SJCRH30 (cell line): ENCODE measurements around the gene RAP1A. TPM values are rescaled to one million over a fixed set of nuclear protein-coding genes. Genes with fewer than 3 reads are reported as not detected.
"Not testable (repeated sequence)": the region's sequence is repeated elsewhere in the genome, so short reads cannot be mapped to it uniquely, and the experiment has no call there.

Source experiments
- DNase-seq, 2 experiments: peaks; one replicate each; pipeline ENCODE4 v3.0.0-alpha.2; 2015 to 2020
- H3K27ac ChIP-seq: fragments of 250-450 bp; sonication (Bioruptor Pico); 2 replicates; pipeline ENCODE4 v1.5.1; 2020; ENCODE audit warnings: mild to moderate bottlenecking, moderate library complexity
- H3K27me3 ChIP-seq: fragments of 250-450 bp; sonication (Bioruptor Pico); 2 replicates; pipeline ENCODE4 v1.5.1; 2020; ENCODE audit warnings: mild to moderate bottlenecking, moderate library complexity
- H3K36me3 ChIP-seq: fragments of 250-450 bp; sonication (Bioruptor Pico); 2 replicates; pipeline ENCODE4 v1.5.1; 2020; ENCODE audit warnings: mild to moderate bottlenecking, moderate library complexity
- H3K4me1 ChIP-seq: fragments of 250-450 bp; sonication (Bioruptor Pico); 2 replicates; pipeline ENCODE4 v1.5.1; 2020; ENCODE audit warnings: mild to moderate bottlenecking, moderate library complexity
- H3K4me3 ChIP-seq: fragments of 250-450 bp; sonication (Bioruptor Pico); 2 replicates; pipeline ENCODE4 v1.5.1; 2020; ENCODE audit warnings: mild to moderate bottlenecking, moderate library complexity
- H3K9me3 ChIP-seq: fragments of 250-450 bp; sonication (Bioruptor Pico); replicated peaks from 2 replicates; pipeline ENCODE4 v1.5.1; 2020; ENCODE audit warnings: mild to moderate bottlenecking, moderate library complexity
- total RNA-seq: library from RNA; depleted of rRNA; stranded (reverse); fragments of >200 nt; shearing (Covaris generic); gene quantifications from 2 replicates; pipeline ENCODE4 v1.2.3, GENCODE V29; 2014

RAP1A gene
- total RNA-seq, 1 experiment from 2014 or later, result 39.0 TPM

DNA sequence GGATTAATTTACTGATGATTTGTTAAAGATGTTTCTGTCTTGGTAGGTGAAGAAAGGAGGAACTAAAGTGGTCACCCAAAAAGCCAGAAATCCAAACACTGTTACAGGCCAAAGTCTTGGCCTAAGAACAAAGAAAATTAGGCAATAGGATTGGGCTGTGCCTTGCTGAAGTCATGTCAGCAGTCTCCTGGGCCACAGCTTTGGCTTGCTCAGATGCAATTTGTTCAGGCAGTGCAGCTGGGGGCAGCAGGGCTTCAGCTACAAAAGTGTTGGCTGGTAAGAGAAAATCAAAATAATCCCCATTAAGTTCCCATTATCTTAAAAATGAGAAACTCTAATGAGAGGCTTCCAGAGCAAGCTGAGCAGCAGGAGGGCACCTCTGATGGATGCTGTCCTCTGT, 14.0 kb upstream of the RAP1A start:
- H3K27me3 ChIP-seq, result no peaks in the 10 kb centered on the region; the same call in 1 of the 2 replicates
- H3K36me3 ChIP-seq, result no peaks in the 10 kb centered on the region
- H3K4me3 ChIP-seq, result no peak overlapping the region
- H3K27ac ChIP-seq, result no peak overlapping the region
- no peak for DNase-seq
- peaks cover 6% of the 10 kb centered on the region; the same call in 1 of the 2 replicates for H3K9me3 ChIP-seq
- H3K4me1 ChIP-seq, result no peaks in the 10 kb centered on the region

- not testable (repeated sequence) for H3K9me3 ChIP-seq, H3K4me1 ChIP-seq, DNase-seq, H3K4me3 ChIP-seq, H3K27ac ChIP-seq, H3K36me3 ChIP-seq, H3K27me3 ChIP-seq
Measured at GRCh38 chr1:111606457-111607215, 13.0 kb upstream of the RAP1A start.

- not testable (repeated sequence) for H3K27me3 ChIP-seq, DNase-seq, H3K36me3 ChIP-seq, H3K9me3 ChIP-seq, H3K4me1 ChIP-seq, H3K4me3 ChIP-seq, H3K27ac ChIP-seq
Measured at GRCh38 chr1:111608528-111608927, 11.1 kb upstream of the RAP1A start.

GRCh38 chr1:111611986-111612385, 7.6 kb upstream of the RAP1A start:
- no peaks in the 10 kb centered on the region for H3K27me3 ChIP-seq
- H3K4me3 ChIP-seq, result no peak overlapping the region
- H3K4me1 ChIP-seq, result no peaks in the 10 kb centered on the region
- no peaks in the 10 kb centered on the region for H3K9me3 ChIP-seq
- DNase-seq, result no peak
- H3K27ac ChIP-seq, result no peak overlapping the region
- no peaks in the 10 kb centered on the region for H3K36me3 ChIP-seq

- no peak for DNase-seq
Measured at GRCh38 chr1:111615870-111616715, 3.5 kb upstream of the RAP1A start.

DNA sequence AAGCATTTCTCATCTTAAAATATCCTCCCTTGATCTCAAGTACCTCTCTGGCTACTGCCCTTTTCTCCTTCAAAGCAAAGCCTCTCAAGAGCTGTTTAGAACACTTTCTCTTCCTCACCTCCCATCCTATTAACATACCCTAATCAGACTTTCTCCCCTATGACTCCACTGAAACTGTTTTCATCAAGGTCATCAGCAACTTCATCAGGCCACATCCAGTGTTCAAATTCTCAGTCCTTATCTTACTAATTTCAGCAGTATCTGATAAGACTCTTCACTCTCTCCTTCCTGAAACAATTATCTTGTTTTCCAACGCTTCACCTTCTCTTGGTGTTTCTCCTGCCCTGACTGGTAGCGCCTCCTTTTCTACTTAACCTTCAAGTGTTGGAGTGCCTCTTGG, 1.5 kb upstream of the RAP1A start:
- H3K27me3 ChIP-seq, result no peaks in the 10 kb centered on the region
- no peaks in the 10 kb centered on the region for H3K36me3 ChIP-seq

More at GRCh38 chr1:111615870-111616715, 3.5 kb upstream of the RAP1A start:
- H3K27ac ChIP-seq, result no peak overlapping the region
- no peaks in the 10 kb centered on the region for H3K9me3 ChIP-seq
- H3K4me1 ChIP-seq, result peaks cover 5% of the 10 kb centered on the region; the same call in 1 of the 2 replicates
- H3K36me3 ChIP-seq, result no peaks in the 10 kb centered on the region
- no peak overlapping the region for H3K4me3 ChIP-seq
- H3K27me3 ChIP-seq, result no peaks in the 10 kb centered on the region

GRCh38 chr1:111618961-111619634, 491 bp upstream of the RAP1A start:
- no peak overlapping the region for H3K27ac ChIP-seq
- DNase-seq, result no peak

More for the DNA sequence above, 1.5 kb upstream of the RAP1A start:
- Histone ChIP-seq H3K4me1 (peaks cover 9% of the 10 kb centered on the region; the same call in 1 of the 2 replicates), H3K27ac (no peak overlapping the region), H3K9me3 (no peaks in the 10 kb centered on the region), H3K4me3 (no peak overlapping the region)
- no peak for DNase-seq

GRCh38 chr1:111620441-111620971, 917 bp downstream of the RAP1A start:
- Histone ChIP-seq H3K9me3 (no peaks in the 10 kb centered on the region), H3K27me3 (no peaks in the 10 kb centered on the region), H3K4me3 (peak overlapping the region; percentile 100), H3K36me3 (no peaks in the 10 kb centered on the region), H3K4me1 (peaks cover 9% of the 10 kb centered on the region; the same call in 1 of the 2 replicates), H3K27ac (peak overlapping the region; percentile 70)
- peak in 1 of 2 experiments; percentile 57 for DNase-seq

More at GRCh38 chr1:111618961-111619634, 491 bp upstream of the RAP1A start:
- Histone ChIP-seq H3K4me1 (peaks cover 9% of the 10 kb centered on the region; the same call in 1 of the 2 replicates), H3K27me3 (no peaks in the 10 kb centered on the region), H3K4me3 (peak overlapping the region; percentile 100), H3K9me3 (no peaks in the 10 kb centered on the region), H3K36me3 (no peaks in the 10 kb centered on the region)

DNA sequence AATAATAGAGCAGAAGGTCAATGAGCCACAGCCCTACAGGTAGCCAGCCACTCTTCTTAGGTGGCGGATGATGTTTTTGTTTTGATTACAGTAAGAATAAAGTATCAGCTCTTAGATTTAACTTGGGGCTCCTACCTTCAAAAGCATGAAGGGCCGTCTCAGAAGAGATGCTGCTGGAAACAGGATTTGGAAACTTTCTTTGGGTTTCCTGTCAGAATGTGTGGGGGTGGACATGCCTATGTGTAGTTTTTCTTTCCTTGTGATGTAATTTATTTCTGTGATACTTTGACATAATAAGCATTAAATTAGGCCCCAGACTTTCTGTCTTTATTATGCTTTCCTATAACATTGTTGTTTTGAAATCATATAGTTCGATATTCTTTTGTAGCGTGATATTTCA, 1.5 kb downstream of the RAP1A start:
- H3K9me3 ChIP-seq, result no peaks in the 10 kb centered on the region
- peak overlapping the region; percentile 70; the same call in 1 of the 2 replicates for H3K27ac ChIP-seq
- H3K4me3 ChIP-seq, result peak overlapping the region; percentile 100
- peaks cover 9% of the 10 kb centered on the region; the same call in 1 of the 2 replicates for H3K4me1 ChIP-seq
- H3K27me3 ChIP-seq, result no peaks in the 10 kb centered on the region
- no peaks in the 10 kb centered on the region for H3K36me3 ChIP-seq
- no peak for DNase-seq

DNA sequence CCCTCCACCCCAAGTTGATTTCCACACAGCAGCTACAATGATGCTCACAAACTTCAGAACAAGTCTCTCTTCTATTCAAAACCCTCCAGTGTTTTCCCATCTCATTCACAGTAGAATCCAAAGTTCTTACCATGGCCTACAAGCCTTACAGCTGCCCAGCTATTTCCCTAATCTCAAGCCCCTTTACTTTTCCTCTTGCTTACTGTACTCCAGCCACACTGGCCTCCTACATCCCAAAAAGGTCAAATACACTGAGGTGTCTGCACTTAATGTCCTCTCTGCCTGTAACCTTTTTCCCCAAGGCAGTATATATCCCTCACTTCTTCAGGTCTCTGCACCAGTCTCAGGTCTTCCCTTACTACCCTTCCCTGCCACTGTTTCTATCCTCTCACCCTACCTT, 2.6 kb downstream of the RAP1A start:
- no peak for DNase-seq
- H3K4me1 ChIP-seq, result peaks cover 9% of the 10 kb centered on the region; the same call in 1 of the 2 replicates
- no peak overlapping the region for H3K27ac ChIP-seq
- no peaks in the 10 kb centered on the region for H3K9me3 ChIP-seq
- no peak overlapping the region for H3K4me3 ChIP-seq
- H3K27me3 ChIP-seq, result no peaks in the 10 kb centered on the region
- no peaks in the 10 kb centered on the region for H3K36me3 ChIP-seq

- no peaks in the 10 kb centered on the region for H3K27me3 ChIP-seq
- no peaks in the 10 kb centered on the region for H3K9me3 ChIP-seq
- H3K4me3 ChIP-seq, result no peak overlapping the region
- DNase-seq, result no peak
- H3K36me3 ChIP-seq, result no peaks in the 10 kb centered on the region
- H3K27ac ChIP-seq, result no peak overlapping the region
- H3K4me1 ChIP-seq, result peaks cover 9% of the 10 kb centered on the region; the same call in 1 of the 2 replicates
Measured at GRCh38 chr1:111624382-111624781, 4.8 kb downstream of the RAP1A start.

- no peak for DNase-seq
- Histone ChIP-seq H3K4me1 (peaks cover 9% of the 10 kb centered on the region; the same call in 1 of the 2 replicates), H3K4me3 (no peak overlapping the region), H3K9me3 (no peaks in the 10 kb centered on the region), H3K27me3 (no peaks in the 10 kb centered on the region), H3K27ac (no peak overlapping the region), H3K36me3 (no peaks in the 10 kb centered on the region)
Measured at GRCh38 chr1:111625276-111625675, 5.7 kb downstream of the RAP1A start.

DNA sequence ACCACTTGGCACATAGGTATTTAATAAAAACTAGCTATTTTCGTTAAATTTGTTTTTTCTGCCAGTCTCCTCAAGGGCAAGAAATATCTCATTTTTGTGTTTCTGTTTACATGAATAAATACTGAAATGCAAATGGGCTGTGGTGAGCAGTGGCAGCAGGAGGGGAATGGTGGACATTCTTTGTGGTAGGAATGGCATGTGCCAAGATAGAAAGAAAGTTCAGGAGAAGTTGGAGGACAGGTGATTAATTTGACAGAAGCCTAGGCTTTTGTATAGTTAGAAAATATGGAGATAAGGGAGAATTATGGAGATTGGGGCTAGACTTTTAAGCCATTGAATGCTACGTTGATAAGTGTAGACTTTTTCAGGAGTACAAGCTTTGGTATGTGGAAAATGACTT, 8.6 kb downstream of the RAP1A start:
- H3K27ac ChIP-seq, result no peak overlapping the region
- no peaks in the 10 kb centered on the region for H3K9me3 ChIP-seq
- no peak overlapping the region for H3K4me3 ChIP-seq
- H3K4me1 ChIP-seq, result no peaks in the 10 kb centered on the region
- no peak for DNase-seq
- H3K36me3 ChIP-seq, result peaks cover 4% of the 10 kb centered on the region
- H3K27me3 ChIP-seq, result no peaks in the 10 kb centered on the region

- no peak for DNase-seq
- H3K4me3 ChIP-seq, result no peak overlapping the region
- peaks cover 8% of the 10 kb centered on the region for H3K36me3 ChIP-seq
- no peaks in the 10 kb centered on the region for H3K9me3 ChIP-seq
- no peaks in the 10 kb centered on the region for H3K27me3 ChIP-seq
- H3K27ac ChIP-seq, result no peak overlapping the region
- no peaks in the 10 kb centered on the region for H3K4me1 ChIP-seq
Measured at GRCh38 chr1:111629190-111629954, 9.8 kb downstream of the RAP1A start.
